ENCODE results near the gene ZYX.

- TF ChIP-seq CTCF (conservative IDR thresholded peaks at IDR 0.05) (no peak), ZFX (IDR thresholded peaks at IDR 0.05) (no peak)
These were observed 46.9 kb upstream of the ZYX start for GRCh38 chr7:143334244-143334643.

All from C4-2B (cell line).